ENCODE measurements around the gene FARS2.

GRCh38 chr6:5723841-5724691 lies 462.8 kb downstream of the FARS2 start:
- TF ChIP-seq TCF7L2 (IDR thresholded peaks at IDR 0.05; ENCODE audit: borderline replicate concordance, extremely low read depth, insufficient read depth, insufficient read length) (no peak), CTCF (IDR thresholded peaks at IDR 0.05 in 2 of 3, conservative IDR thresholded peaks at IDR 0.05 in 1 of 3; ENCODE audit: borderline replicate concordance in 1 of 3, insufficient read depth in 1 of 3, low read depth in 2 of 3, low read length in 2 of 3) (no peak), ZFX (IDR thresholded peaks at IDR 0.05) (no peak), CEBPB (IDR thresholded peaks at IDR 0.05; ENCODE audit: low read depth) (no peak), ZNF274 (IDR thresholded peaks at IDR 0.05; ENCODE audit: low read depth, low read length) (no peak), YY1 (IDR thresholded peaks at IDR 0.05; ENCODE audit: extremely low read depth, insufficient replicate concordance, low read depth, low read length) (no peak)

Measured in HCT116 (cell line).